Stimulated activated CD8-positive, alpha-beta memory T cell treated with anti-CD3 and anti-CD28 coated beads, Interleukin-12 subunit alpha, Interleukin-12 subunit beta, amount 100 ng/mL, for 1 hour (primary cell): Measurements from ENCODE around the gene ZBED6.
"Not testable (repeated sequence)": the region's sequence is repeated elsewhere in the genome, so short reads cannot be mapped to it uniquely, and the experiment has no call there.

Source experiments
- DNase-seq: peaks from one replicate; pipeline ENCODE4 v3.0.0-alpha.2; 2020; ENCODE audit warnings: low read depth

Gene ZBED6

DNA sequence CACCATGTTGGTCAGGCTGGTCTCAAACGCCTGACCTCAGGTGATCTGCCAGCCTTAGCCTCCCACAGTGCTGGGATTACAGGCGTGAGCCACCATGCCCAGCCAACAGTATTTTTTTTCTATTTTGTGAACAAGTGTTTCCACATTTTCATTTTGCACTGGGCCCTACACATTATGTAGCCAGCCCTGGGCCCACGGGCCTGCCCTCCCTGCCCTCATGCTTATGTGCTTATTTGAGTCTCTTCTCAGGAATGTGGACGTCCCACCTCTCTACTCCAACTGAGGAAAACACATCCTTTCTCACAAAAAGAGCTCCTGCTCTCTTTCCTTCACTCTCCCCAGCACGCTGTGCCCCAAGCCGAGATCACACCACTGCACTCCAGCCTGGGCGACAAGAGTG is 13.5 kb upstream of the ZBED6 start:
- DNase-seq = no peak

DNA sequence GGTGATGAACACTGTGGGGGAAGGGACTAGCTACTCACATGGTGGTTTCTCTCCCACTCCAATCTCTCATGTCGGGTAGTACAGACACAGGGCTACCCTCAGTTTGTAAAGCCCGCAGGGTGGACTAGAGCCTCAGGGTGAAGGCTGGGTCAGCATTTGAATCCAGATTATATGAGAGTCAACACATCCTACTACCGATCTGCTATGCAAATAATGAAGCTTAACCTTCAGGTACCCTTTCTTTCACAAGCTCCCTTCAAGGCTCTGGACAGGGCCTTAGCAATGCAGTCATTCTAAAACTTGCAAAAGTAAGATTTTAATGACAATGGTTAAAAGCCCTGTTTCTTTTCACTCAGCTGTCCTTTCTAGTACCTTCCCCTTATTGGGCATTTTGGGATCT is 5.5 kb upstream of the ZBED6 start:
- no peak for DNase-seq

DNA sequence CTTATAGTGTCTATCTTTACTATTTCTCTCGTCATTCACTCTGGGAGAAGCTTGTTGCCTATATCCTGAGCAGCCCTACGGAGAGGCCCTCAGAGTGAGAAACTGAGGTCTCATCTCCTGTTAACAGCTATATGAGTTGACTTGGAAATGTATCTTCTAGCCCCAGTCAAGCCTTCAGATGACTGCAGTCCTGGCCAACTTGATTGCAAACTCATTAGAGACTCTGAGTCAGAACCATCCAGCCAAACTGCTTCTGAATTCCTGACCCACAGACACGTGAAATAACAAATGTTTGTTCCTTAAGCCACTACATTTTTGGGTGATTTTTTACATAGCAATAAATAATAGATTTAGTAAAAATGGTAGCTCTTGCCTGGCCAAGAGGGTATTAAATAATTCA is 3.9 kb upstream of the ZBED6 start:
- no peak for DNase-seq

DNA sequence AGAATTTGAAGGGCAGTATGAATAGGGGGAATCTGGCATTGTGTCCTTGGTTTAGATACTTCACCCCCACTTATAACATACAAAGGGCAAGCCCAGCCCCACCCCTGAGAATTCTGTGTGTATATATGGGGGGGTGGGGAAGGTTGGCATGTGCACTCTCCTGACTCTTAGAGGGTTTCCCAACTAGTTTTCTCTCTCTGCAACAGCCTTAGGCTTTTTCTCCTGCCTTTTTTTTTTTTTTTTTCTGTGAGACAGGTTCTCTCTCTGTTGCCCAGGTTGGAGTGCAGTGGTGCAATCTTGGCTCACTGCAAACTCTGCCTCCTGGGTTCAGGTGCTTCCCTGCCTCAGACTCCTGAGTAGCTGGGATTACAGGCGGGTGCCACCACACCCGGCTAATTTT is 2.9 kb upstream of the ZBED6 start:
- no peak for DNase-seq

DNA sequence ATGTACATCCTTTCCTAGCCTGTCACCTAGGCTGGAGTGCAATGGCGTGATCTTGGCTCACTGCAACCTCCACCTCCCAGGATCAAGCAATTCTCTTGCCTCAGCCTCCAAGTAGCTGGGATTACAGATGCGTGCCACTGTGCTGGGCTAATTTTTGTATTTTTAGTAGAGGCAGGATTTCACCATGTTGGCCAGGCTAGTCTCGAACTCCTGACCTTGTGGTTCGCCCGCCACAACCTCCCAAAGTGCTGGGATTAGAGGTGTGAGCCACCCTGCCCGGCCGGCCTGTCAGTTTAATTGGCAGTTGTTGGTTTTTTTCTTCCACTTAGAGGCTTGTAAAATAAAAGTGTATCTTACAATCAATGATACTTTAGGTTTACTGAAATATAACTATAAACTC is 1.9 kb upstream of the ZBED6 start:
- DNase-seq = not testable (repeated sequence)

DNA sequence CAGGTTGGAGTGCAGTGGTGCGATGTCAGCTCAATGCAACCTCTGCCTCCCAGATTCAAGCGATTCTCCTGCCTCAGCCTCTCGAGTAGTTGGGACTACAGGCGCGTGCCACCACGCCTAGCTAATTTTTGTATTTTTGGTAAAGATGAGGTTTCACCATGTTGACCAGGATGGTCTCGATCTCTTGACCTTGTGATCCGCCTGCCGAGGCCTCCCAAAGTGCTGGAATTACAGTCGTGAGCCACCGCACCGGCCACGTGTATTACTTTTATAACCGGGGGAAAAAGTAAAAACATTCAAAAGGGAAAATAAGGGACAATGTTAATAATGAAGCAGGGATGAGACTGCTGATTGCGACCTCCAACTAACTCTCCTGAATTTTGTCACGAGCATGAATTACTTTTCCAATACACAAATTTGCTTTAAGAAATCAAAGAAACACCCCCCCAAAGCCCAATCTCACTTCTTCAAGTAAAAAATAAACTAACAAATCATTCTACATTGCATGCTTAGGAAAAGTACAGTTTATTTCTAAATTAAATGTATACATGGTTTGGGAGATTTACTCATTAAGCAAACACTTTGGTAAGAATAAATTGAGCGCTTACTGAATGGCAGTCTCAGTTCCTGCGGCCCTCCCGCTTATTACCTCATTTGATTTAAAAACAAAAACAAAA is 521 bp upstream of the ZBED6 start:
- DNase-seq = no peak

DNA sequence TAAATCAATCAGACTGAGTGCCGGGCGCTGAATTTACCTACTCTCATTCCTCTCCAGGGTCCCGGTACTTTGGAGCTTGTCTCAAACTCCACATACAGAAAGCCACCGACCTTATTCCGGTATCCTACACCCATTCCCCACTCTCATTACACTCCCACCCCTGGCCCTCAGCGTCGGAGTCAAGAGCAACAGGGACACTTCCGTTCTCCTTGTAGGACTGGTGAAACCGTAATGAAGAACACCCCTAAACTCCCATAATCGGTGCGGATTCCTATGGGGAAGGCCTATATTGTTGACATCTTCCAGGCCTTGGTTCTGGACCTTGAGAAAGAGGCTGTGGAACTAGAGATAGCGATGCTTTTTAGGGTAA is 798 bp downstream of the ZBED6 start:
- DNase-seq = no peak

DNA sequence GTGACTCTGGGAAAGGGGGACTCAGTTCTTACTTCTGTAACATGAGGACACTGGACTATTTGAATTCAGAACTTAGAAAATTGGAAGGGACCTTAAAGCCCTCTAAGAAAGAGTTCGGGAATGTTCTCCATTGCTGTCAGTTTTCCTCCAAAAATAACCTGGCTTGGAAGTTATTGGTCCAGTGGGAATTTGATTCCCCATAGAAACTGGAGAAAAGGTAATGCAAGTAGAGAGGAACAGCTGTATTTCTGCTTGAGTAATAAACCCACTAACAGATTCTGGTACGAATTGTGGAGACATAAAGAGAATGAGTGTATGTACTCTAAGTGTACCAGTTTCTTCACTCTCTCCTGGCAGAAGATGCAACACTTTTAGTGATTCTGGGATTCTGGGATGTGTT is 1.8 kb downstream of the ZBED6 start:
- no peak for DNase-seq

DNA sequence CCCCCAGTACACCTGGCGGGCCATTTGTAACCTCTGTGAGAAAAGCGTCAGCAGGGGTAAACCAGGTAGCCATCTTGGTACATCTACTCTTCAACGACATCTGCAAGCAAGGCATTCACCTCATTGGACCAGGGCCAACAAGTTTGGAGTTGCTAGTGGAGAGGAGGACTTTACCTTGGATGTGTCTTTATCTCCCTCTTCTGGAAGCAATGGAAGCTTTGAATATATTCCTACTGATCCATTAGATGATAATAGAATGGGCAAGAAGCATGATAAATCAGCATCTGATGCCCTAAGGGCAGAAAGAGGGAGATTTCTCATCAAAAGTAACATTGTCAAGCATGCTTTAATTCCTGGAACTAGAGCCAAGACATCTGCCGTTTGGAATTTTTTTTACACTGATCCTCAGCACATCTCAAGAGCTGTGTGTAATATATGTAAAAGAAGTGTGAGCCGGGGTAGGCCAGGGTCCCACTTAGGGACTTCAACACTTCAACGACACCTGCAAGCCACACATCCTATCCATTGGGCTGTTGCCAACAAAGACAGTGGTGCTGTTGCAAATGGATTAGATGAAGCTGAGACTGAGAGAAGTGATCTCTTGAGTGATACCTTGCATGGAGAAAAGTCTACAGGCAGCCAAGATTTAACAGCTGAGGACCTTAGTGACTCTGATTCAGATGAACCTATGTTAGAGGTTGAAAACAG is 2.7 kb downstream of the ZBED6 start:
- DNase-seq = no peak

DNA sequence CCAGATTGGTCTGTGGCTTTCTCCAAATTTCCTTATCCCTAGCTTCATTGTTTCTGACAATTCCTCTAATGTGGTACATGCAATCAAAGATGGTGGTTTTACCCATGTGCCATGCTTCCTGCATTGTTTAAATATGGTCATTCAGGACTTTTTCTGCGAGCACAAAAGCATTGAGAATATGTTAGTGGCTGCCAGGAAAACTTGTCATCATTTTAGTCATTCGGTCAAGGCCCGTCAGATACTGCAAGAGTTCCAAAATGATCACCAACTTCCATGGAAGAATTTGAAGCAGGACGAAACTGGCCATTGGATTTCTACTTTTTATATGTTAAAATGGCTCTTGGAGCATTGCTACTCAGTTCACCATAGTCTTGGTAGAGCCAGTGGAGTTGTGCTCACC is 3.7 kb downstream of the ZBED6 start:
- DNase-seq = no peak

DNA sequence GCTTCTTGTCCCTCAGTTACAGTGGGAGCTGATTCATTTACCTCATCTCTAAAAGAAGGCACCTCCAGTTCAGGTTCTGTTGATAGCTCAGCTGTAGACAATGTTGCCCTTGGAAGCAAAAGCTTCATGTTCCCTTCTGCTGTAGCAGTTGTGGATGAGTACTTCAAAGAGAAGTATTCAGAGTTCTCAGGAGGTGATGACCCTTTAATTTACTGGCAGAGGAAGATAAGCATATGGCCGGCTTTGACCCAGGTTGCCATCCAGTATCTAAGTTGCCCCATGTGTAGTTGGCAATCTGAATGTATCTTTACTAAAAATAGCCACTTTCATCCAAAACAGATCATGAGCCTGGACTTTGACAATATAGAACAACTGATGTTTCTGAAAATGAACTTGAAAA is 4.5 kb downstream of the ZBED6 start:
- DNase-seq = no peak

DNA sequence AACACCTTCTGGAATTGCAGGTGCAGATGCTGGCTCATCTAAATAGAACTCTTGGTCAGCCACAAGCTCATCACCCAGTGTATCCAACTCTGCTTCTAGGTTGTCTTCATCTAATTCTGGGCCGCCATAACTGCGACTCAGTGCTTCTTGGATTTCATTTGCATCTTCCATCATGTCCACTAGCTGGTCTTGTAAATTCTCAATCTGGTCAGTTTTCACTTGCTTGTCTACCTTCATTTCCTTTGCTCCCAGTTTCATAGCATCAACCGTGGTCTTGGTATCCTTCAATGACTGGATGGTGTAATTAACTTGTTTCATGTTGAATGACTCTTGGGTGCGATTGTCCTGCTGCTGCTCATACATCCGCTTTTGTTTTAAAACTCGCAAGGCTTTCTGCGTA is 10.3 kb downstream of the ZBED6 start:
- no peak for DNase-seq

DNA sequence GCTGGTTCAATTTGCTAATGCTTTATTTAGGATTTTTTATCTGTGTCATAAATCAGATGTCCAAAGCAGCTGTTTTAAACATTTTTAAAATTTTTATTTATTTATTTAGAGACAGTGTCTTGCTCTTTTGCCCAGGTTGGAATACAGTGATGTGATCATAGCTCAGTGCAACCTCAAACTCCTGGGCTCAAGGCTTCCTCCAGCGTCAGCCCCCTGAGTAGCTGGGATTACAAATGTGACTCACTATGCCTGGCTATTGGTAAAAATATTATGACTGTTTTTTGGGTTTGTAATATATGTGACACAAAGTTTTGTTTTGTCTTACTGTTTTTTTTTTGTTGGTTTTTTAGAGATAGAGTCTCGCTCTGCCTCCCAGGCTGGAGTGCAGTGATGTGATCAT is 11.8 kb downstream of the ZBED6 start:
- no peak for DNase-seq

DNA sequence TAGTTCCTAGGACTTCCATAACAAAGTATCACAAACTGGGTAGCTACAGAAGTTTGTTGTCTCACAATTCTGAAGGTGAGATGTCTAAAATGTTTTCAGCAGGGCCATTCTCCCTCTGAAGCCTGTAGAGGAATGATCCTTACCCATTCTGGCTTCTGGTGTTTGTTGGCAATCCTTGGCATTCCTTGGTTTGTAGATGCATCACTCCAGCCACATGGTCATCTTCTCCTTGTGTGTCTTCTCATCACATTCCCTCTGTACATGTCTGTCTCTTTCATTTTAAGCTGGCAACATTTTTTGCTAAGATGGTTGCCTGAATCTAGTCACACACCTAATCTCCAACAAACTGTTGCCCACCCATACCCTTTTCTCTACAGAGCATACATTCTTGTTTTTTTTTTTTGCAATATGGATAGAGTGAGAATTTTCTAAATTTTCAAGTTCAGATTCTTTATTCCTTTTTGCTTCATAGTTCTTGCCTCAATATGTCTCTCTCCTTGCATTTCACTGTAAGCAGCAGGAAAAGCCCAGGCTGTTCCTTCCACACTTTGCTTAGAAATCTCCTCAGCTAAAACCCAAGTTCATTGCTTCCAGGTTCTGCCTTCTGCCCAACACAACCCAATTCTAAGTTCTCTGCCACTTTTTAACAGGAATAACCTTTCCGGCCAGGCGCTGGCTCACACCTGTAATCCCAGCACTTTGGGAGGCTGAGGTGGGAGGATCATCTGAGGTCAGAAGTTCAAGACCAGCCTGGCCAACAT is 18.3 kb downstream of the ZBED6 start:
- DNase-seq = no peak

DNA sequence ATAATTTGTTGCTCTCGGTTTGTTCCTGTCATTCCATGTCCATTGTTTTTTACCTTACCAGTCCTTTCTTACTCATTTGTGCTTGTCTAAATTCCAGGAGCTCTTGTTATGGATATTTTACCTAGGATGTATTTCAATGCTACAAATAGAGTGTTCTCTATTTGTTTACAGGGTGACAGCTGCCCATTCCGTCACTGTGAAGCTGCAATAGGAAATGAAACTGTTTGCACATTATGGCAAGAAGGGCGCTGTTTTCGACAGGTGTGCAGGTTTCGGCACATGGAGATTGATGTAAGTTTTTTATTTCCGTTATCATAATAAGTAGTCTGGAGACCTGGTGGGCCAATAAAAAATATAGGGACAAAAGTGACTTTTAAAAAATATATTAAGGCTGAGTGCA is 23.0 kb downstream of the ZBED6 start:
- DNase-seq = no peak

DNA sequence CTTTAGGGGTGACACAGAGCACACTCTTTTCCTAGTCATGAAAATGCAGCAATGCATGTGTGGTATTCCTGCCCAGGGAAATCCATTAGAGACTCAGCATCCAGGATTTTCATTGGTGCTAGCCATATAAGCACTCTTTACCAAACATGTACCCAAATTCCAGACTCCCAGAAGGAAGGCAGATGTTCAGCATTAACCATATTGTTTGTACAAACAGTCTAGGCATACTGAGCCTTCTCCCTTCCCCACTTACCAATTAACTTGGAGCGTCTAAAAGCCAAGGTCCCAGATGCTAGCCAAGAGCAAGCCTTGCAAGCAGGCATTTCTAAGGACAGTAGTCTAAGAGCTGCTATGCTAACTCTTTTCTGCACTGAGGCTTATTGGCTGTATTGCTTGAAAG is 27.9 kb downstream of the ZBED6 start:
- no peak for DNase-seq

DNA sequence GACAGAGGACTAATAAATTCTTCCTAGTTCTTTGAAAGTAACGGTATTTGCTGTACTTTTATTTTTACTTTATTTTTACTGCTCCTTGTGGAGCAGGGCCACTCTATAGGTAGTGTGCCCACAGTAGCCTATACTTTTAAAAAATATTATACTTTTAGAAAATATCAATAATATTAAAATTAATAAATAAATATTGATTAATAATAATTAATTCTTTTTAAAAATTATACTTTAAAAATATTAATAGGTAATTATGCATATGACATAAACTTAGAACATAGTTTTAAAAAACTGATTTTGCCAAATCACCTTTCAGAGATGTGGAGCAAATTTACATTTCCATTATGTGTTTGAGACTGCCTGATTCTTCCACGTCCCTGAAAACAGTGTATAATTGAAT is 30.8 kb downstream of the ZBED6 start:
- DNase-seq = no peak

DNA sequence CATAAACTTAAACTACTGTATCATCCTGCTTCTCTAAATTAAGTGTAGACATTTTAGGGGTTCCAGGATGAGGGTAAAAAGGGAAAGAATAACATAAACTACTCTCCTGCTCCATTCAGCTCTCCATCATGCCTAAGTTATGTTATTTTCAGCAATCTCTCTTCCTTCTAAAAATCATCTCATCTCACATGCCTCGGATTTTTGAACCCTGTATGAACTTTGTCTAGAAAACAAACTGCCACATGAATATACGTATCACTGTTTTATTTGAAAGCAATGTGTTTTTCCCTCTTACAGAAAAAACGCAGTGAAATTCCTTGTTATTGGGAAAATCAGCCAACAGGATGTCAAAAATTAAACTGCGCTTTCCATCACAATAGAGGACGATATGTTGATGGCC is 32.6 kb downstream of the ZBED6 start:
- DNase-seq = no peak

DNA sequence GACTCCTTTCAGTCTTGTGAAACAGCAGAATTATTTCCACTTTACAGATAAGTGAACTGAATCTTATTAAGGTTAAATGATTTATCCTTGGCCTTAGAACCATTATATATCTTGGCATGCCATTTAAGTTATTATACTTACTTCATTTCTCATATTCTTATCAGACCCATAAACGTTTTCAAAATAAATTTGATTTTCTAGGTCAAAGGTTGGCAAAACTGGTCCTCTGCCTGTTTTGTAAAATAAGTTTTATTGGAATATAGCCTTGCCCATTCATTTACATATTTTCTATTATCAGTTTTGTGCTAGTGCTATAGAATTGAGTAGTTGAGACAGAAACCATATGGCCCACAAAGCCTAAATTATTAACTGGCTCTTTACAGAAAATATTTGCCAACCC is 33.1 kb downstream of the ZBED6 start:
- DNase-seq = no peak

DNA sequence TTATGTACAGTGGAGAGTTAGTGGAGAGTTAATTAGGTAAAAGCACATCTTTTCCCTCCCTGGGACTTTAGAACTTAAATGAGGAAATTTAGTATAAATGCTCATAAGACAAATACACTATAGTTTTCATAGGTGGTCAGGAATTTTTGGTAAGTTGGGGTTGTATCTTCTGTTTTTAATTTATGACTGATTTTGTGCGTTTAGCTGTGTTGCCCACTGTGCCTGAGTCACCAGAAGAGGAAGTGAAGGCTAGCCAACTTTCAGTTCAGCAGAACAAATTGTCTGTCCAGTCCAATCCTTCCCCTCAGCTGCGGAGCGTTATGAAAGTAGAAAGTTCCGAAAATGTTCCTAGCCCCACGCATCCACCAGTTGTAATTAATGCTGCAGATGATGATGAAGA is 33.8 kb downstream of the ZBED6 start:
- not testable (repeated sequence) for DNase-seq

DNA sequence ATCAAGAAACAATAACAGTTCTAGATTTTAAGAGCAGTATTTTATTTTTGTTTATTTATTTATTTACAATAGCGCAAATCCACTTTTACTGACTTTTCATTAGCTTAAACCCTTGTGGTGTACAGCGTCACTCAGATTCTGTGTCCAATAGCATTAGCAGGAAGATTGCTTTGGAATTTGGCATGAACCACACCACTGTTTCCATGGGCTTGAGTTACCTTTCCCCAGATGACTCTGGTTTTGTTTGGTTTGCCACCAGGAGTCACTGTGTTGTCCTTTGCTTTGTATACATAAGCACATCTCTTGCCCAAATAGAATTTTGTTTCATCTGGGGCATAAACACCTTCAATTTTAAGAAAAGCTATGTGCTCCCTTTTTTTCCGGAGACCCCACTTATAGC is 40.1 kb downstream of the ZBED6 start:
- no peak for DNase-seq

DNA sequence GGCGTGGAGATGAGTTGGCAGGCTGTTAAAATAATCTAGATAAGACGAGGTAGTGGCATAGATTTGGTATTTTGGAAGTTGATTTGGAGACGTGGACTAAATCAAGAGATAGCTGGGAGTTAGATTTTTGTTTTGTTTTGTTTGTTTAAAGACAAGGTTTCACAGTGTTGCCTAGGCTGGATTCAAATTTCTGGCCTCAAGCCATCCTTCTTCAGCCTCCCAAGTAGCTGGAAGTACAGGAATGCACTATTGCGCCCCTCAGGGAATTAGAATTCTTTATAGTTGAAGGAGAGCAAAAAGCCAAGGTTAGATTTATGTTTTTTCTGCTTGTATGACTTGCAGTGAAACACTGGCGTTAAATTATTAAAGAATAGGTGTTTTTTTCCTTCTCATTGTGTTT is 43.7 kb downstream of the ZBED6 start:
- no peak for DNase-seq

DNA sequence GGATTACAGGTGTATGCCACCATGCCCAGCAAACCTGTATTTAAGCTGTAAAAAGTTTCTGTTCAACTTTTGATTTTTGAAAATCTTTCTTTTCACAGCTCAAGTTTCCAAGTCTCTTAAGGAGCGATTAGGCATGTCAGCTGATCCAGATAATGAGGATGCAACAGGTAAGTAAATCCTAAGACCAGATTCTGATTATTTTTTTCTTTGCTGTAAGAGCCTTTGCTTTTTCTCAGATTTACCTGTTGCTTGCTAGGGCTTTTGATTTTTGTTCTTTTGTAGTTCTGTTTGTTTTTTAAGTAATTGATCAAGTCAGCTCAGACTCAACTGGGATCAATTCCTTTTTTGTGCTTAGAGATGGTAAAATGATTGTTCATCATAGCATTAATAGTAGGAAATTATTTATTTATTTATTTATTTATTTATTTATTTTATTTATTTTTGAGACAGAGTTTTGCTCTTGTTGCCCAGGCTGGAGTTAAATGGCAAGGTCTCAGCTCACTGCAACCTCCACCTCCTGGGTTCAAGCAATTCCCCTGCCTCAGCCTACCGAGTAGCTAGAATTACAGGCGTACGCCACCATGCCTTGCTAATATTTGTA is 44.9 kb downstream of the ZBED6 start:
- no peak for DNase-seq
